HL-60 (cell line): Measurements from ENCODE around the gene PCDHGC4.

Source experiments
- CTCF ChIP-seq: IDR thresholded peaks from one replicate; pipeline ENCODE4 v1.5.1; 2011; ENCODE audit warnings: low read length, control low read depth, inconsistent platforms; ENCODE audit not compliant: insufficient read depth
- GABPA ChIP-seq: IDR thresholded peaks from 2 replicates; pipeline ENCODE4 v1.6.1; 2012; ENCODE audit warnings: low read depth
- TF ChIP-seq, protein P1 (sequence below): IDR thresholded peaks from 2 replicates; pipeline ENCODE4 v1.6.1; 2012; ENCODE audit warnings: low read depth; ENCODE audit not compliant: insufficient replicate concordance

DNA sequence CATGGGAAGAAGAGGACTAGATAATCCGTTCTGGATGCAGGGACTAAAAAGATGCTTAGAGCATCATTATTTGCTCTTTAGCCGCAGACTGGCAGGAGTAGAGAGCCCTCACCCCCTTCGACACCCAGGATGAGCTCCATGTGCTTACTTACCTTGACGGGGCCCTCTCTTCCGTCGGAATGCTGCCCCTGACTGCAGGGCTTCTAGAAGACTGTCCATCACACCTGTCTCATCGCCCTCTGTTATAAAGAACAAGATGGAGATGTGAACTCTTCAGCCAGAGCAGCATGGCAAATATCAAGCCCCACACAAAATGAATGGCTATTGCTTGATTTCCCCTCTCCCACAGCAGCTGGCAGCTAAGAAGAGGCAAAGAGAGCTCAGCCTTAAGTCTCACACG lies 39.2 kb downstream of the PCDHGC4 start:
- no peak for TF ChIP-seq GABPA
- no peak for TF ChIP-seq CTCF
- TF ChIP-seq, protein P1, sequence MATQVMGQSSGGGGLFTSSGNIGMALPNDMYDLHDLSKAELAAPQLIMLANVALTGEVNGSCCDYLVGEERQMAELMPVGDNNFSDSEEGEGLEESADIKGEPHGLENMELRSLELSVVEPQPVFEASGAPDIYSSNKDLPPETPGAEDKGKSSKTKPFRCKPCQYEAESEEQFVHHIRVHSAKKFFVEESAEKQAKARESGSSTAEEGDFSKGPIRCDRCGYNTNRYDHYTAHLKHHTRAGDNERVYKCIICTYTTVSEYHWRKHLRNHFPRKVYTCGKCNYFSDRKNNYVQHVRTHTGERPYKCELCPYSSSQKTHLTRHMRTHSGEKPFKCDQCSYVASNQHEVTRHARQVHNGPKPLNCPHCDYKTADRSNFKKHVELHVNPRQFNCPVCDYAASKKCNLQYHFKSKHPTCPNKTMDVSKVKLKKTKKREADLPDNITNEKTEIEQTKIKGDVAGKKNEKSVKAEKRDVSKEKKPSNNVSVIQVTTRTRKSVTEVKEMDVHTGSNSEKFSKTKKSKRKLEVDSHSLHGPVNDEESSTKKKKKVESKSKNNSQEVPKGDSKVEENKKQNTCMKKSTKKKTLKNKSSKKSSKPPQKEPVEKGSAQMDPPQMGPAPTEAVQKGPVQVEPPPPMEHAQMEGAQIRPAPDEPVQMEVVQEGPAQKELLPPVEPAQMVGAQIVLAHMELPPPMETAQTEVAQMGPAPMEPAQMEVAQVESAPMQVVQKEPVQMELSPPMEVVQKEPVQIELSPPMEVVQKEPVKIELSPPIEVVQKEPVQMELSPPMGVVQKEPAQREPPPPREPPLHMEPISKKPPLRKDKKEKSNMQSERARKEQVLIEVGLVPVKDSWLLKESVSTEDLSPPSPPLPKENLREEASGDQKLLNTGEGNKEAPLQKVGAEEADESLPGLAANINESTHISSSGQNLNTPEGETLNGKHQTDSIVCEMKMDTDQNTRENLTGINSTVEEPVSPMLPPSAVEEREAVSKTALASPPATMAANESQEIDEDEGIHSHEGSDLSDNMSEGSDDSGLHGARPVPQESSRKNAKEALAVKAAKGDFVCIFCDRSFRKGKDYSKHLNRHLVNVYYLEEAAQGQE, result no peak
